ENCODE measurements around the gene LZTS3. TPM values are rescaled to one million over a fixed set of nuclear protein-coding genes. Genes with fewer than 3 reads are reported as not detected.

LZTS3 gene
- total and polyA plus RNA-seq, 2 of the 13 experiments (the other 11 are each of a cell fraction or from before 2014, with no cell fraction given) = 10.1 to 31.3 TPM

DNA sequence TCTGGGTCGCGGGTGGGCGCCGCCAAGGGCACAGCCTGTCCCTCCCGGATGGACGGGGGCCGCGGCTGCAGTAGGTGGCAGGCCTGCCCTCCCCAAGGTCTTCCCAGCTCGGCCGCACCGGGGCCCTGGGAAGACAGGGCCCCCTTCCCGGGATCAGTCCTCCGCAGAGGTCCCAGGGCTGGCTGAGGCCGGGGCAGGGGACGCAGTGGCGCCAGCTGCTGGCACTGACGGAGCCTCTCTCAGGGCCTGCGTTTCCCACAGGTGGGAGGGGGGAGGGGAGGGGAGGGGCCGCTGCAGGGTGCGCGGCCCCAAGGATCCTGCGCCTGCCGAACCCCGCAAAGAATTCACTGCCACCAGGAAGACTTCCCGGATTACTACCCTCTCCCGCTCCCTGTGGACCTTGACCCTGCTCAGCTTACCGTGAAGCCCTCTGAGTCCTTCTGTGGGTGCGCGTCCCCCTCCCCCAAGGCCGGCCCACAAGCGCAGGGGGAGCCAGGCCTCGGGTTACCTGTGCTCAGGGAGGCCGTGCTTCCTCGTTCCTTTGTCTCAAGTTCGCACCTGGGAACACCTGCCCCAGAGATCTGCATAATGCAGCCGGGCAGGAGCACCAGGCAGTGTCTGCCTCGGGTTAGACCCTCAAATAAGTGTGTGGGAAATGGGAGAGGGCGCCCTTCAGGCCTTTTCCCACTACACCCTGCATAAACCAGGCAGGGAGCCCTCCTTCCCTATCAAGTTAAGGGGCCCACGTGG, 5.1 kb downstream of the LZTS3 start (continued):
- TF ChIP-seq, protein P1, sequence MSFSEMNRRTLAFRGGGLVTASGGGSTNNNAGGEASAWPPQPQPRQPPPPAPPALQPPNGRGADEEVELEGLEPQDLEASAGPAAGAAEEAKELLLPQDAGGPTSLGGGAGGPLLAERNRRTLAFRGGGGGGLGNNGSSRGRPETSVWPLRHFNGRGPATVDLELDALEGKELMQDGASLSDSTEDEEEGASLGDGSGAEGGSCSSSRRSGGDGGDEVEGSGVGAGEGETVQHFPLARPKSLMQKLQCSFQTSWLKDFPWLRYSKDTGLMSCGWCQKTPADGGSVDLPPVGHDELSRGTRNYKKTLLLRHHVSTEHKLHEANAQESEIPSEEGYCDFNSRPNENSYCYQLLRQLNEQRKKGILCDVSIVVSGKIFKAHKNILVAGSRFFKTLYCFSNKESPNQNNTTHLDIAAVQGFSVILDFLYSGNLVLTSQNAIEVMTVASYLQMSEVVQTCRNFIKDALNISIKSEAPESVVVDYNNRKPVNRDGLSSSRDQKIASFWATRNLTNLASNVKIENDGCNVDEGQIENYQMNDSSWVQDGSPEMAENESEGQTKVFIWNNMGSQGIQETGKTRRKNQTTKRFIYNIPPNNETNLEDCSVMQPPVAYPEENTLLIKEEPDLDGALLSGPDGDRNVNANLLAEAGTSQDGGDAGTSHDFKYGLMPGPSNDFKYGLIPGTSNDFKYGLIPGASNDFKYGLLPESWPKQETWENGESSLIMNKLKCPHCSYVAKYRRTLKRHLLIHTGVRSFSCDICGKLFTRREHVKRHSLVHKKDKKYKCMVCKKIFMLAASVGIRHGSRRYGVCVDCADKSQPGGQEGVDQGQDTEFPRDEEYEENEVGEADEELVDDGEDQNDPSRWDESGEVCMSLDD (CRISPR knock-in tag; IDR thresholded peaks at IDR 0.05; ENCODE audit: borderline replicate concordance) = peak; percentile 89; the same call in 1 of the 2 replicates
- TF ChIP-seq NR3C1 (CRISPR knock-in tag; IDR thresholded peaks at IDR 0.05) (no peak), FOXK1 (CRISPR knock-in tag; IDR thresholded peaks at IDR 0.05; ENCODE audit: borderline replicate concordance, low read depth) (peak; percentile 68; the same call in 1 of the 2 replicates), ZNF678 (CRISPR knock-in tag; IDR thresholded peaks at IDR 0.05) (no peak), ZMAT3 (CRISPR knock-in tag; conservative IDR thresholded peaks at IDR 0.05) (peak; percentile 83), MBD4 (IDR thresholded peaks at IDR 0.05; ENCODE audit: borderline replicate concordance, low read length) (no peak), PITX1 (CRISPR knock-in tag; IDR thresholded peaks at IDR 0.05) (peak; percentile 77), ZNF616 (CRISPR knock-in tag; IDR thresholded peaks at IDR 0.05; ENCODE audit: low read depth) (no peak), ZNF614 (CRISPR knock-in tag; IDR thresholded peaks at IDR 0.05; ENCODE audit: borderline replicate concordance) (peak; percentile 86; the same call in 1 of the 2 replicates), ZNF24 (IDR thresholded peaks at IDR 0.05) (no peak), NBN (conservative IDR thresholded peaks at IDR 0.05) (no peak), TBL1XR1 (IDR thresholded peaks at IDR 0.05; ENCODE audit: borderline replicate concordance, low read length, partially characterized antibody) (peak; percentile 31), TBX2 (CRISPR knock-in tag; IDR thresholded peaks at IDR 0.05; ENCODE audit: borderline replicate concordance) (peak; percentile 89), SKI (IDR thresholded peaks at IDR 0.05; ENCODE audit: partially characterized antibody) (no peak), ZKSCAN8 (CRISPR knock-in tag; IDR thresholded peaks at IDR 0.05; ENCODE audit: borderline replicate concordance) (0 out of 2 replicates have a peak, but pooled peaks have one; percentile 44), SOX5 (CRISPR knock-in tag; IDR thresholded peaks at IDR 0.05; ENCODE audit: borderline replicate concordance) (no peak), RFX1 (IDR thresholded peaks at IDR 0.05) (no peak), ZNF121 (CRISPR knock-in tag; IDR thresholded peaks at IDR 0.05) (peak; percentile 76), MYC (CRISPR knock-in tag; IDR thresholded peaks at IDR 0.05; ENCODE audit: borderline replicate concordance) (peak; percentile 77), TOPORS (CRISPR knock-in tag; IDR thresholded peaks at IDR 0.05) (no peak; the same call in 1 of the 2 replicates), TRIM24 (CRISPR knock-in tag; IDR thresholded peaks at IDR 0.05) (peak; percentile 25; the same call in 1 of the 2 replicates)
- TF ChIP-seq, protein P2, sequence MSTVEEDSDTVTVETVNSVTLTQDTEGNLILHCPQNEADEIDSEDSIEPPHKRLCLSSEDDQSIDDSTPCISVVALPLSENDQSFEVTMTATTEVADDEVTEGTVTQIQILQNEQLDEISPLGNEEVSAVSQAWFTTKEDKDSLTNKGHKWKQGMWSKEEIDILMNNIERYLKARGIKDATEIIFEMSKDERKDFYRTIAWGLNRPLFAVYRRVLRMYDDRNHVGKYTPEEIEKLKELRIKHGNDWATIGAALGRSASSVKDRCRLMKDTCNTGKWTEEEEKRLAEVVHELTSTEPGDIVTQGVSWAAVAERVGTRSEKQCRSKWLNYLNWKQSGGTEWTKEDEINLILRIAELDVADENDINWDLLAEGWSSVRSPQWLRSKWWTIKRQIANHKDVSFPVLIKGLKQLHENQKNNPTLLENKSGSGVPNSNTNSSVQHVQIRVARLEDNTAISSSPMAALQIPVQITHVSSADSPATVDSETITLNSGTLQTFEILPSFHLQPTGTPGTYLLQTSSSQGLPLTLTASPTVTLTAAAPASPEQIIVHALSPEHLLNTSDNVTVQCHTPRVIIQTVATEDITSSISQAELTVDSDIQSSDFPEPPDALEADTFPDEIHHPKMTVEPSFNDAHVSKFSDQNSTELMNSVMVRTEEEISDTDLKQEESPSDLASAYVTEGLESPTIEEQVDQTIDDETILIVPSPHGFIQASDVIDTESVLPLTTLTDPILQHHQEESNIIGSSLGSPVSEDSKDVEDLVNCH (CRISPR knock-in tag; IDR thresholded peaks at IDR 0.05) = no peak
- TF ChIP-seq, protein P3, sequence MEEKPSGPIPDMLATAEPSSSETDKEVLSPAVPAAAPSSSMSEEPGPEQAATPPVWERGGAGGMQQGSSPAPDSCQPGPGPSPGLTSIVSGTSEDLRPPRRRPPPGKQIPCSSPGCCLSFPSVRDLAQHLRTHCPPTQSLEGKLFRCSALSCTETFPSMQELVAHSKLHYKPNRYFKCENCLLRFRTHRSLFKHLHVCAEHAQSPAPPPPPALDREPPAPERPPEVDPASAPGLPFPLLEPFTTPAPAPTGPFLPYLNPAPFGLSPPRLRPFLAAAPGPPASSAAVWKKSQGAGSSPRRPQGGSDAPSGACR (CRISPR knock-in tag; IDR thresholded peaks at IDR 0.05) = peak; percentile 92; the same call in 1 of the 2 replicates
- TF ChIP-seq, protein P4, sequence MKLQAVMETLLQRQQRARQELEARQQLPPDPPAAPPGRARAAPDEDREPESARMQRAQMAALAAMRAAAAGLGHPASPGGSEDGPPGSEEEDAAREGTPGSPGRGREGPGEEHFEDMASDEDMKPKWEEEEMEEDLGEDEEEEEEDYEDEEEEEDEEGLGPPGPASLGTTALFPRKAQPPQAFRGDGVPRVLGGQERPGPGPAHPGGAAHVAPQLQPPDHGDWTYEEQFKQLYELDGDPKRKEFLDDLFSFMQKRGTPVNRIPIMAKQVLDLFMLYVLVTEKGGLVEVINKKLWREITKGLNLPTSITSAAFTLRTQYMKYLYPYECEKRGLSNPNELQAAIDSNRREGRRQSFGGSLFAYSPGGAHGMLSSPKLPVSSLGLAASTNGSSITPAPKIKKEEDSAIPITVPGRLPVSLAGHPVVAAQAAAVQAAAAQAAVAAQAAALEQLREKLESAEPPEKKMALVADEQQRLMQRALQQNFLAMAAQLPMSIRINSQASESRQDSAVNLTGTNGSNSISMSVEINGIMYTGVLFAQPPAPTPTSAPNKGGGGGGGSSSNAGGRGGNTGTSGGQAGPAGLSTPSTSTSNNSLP (IDR thresholded peaks at IDR 0.05; ENCODE audit: low read depth, low read length) = no peak
